CD14-positive monocyte (primary cell): Measurements from ENCODE around the gene RGS7. TPM values are rescaled to one million over a fixed set of nuclear protein-coding genes. Genes with fewer than 3 reads are reported as not detected.

Experiments
- DNase-seq, 3 donors: peaks; one replicate each; pipeline ENCODE4 v3.0.0-alpha.2; 2011 to 2022
- H2AFZ ChIP-seq: 2 replicates; pipeline ENCODE4 v1.6.0; 2012; ENCODE audit warnings: mild to moderate bottlenecking, low read depth, low read length, inconsistent platforms; ENCODE audit not compliant: insufficient read depth, poor library complexity, severe bottlenecking
- H3K27ac ChIP-seq, 2 donors: 1 replicate in 1 of 2; 2 replicates in 1 of 2; pipeline ENCODE4 v1.5.1; 2012 to 2013; ENCODE audit warnings: low read length in 2 of 2, control low read depth in 1 of 2, inconsistent platforms in 1 of 2, low read depth in 1 of 2, mild to moderate bottlenecking in 1 of 2
- H3K27me3 ChIP-seq, 2 donors: one replicate each; pipeline versions ENCODE4 v1.6.0 to v1.6.1; 2011 to 2013; ENCODE audit warnings: low read length in 2 of 2; ENCODE audit not compliant: control insufficient read depth in 2 of 2, insufficient read depth in 2 of 2
- H3K36me3 ChIP-seq, 2 donors: replicated peaks in 1 of 2; 1 replicate in 1 of 2; 2 replicates in 1 of 2; pipeline versions ENCODE4 v1.5.1 to v1.6.1; 2012 to 2013; ENCODE audit warnings: low read length in 2 of 2, control low read depth in 1 of 2, inconsistent platforms in 1 of 2, mild to moderate bottlenecking in 1 of 2; ENCODE audit not compliant: insufficient read depth in 2 of 2, control insufficient read depth in 1 of 2
- H3K4me1 ChIP-seq, 2 donors: 1 replicate in 1 of 2; 2 replicates in 1 of 2; pipeline versions ENCODE4 v1.5.1 to v1.6.1; 2012 to 2013; ENCODE audit warnings: low read length in 2 of 2, control low read depth in 1 of 2, inconsistent platforms in 1 of 2, mild to moderate bottlenecking in 1 of 2, moderate library complexity in 1 of 2; ENCODE audit not compliant: insufficient read depth in 2 of 2, control insufficient read depth in 1 of 2
- H3K4me2 ChIP-seq: replicated peaks from 2 replicates; pipeline ENCODE3; 2012; ENCODE audit warnings: low read length, moderate library complexity, mild to moderate bottlenecking; ENCODE audit not compliant: poor library complexity, severe bottlenecking; ENCODE audit errors: extremely low read depth
- H3K4me3 ChIP-seq, 3 experiments: fragments of 200-600 bp in 1 of 3; sonication (generic) in 1 of 3; replicated peaks in 1 of 3; 1 replicate in 2 of 3; 2 replicates in 1 of 3; pipeline ENCODE4 v1.5.1; 2011 to 2013; ENCODE audit warnings: low read length in 3 of 3, mild to moderate bottlenecking in 3 of 3, control low read depth in 2 of 3, low read depth in 2 of 3, inconsistent platforms in 1 of 3, moderate library complexity in 1 of 3
- H3K79me2 ChIP-seq: 2 replicates; pipeline ENCODE4 v1.6.0; 2012; ENCODE audit warnings: mild to moderate bottlenecking, control low read depth, inconsistent platforms, low read length, moderate library complexity; ENCODE audit not compliant: insufficient read depth
- H3K9ac ChIP-seq: 2 replicates; pipeline ENCODE4 v1.6.0; 2017; ENCODE audit warnings: low read length, mild to moderate bottlenecking; ENCODE audit not compliant: insufficient read depth, poor library complexity, severe bottlenecking
- H3K9me3 ChIP-seq, 2 donors: replicated peaks in 1 of 2; 1 replicate in 1 of 2; 2 replicates in 1 of 2; pipeline versions ENCODE4 v1.5.1 to v1.6.1; 2012 to 2013; ENCODE audit warnings: low read length in 2 of 2, control low read depth in 1 of 2; ENCODE audit not compliant: control insufficient read depth in 1 of 2, insufficient read depth in 1 of 2
- H4K20me1 ChIP-seq: 2 replicates; pipeline ENCODE4 v1.6.0; 2012; ENCODE audit warnings: mild to moderate bottlenecking, low read length, control low read depth, moderate library complexity; ENCODE audit not compliant: insufficient read depth
- H3K27ac Mint-ChIP-seq, 7 donors: one replicate each; pipeline ENCODE4 v1.8.0; 2020; ENCODE audit warnings: mild to moderate bottlenecking in 7 of 7, mixed read lengths in 7 of 7, moderate library complexity in 6 of 7, inconsistent platforms in 2 of 7
- H3K27me3 Mint-ChIP-seq, 3 donors: one replicate each; pipeline ENCODE4 v1.8.0; 2021 to 2022; ENCODE audit warnings: low read depth in 3 of 3, mild to moderate bottlenecking in 3 of 3, mixed read lengths in 3 of 3, moderate library complexity in 3 of 3, inconsistent platforms in 1 of 3
- H3K36me3 Mint-ChIP-seq, 2 donors: one replicate each; pipeline ENCODE4 v1.8.0; 2020; ENCODE audit warnings: mixed read lengths in 2 of 2, inconsistent platforms in 1 of 2, mild to moderate bottlenecking in 1 of 2
- H3K4me1 Mint-ChIP-seq: one replicate; pipeline ENCODE4 v1.8.0; 2020; ENCODE audit warnings: mild to moderate bottlenecking, mixed read lengths
- H3K4me3 Mint-ChIP-seq, 2 donors: one replicate each; pipeline ENCODE4 v1.8.0; 2020; ENCODE audit warnings: mild to moderate bottlenecking in 2 of 2, mixed read lengths in 2 of 2, moderate library complexity in 1 of 2
- H3K9me3 Mint-ChIP-seq, 7 donors: one replicate each; pipeline ENCODE4 v1.8.0; 2020 to 2022; ENCODE audit warnings: mixed read lengths in 7 of 7, mild to moderate bottlenecking in 6 of 7, moderate library complexity in 6 of 7, inconsistent platforms in 2 of 7
- CTCF ChIP-seq: fragments of 200-600 bp; IDR thresholded peaks from one replicate; pipeline ENCODE4 v1.8.0; 2022; ENCODE audit warnings: antibody characterized with exemption, mild to moderate bottlenecking
- WGBS: methylation state at CpG from one replicate; pipeline ENCODE4 v1.1.5; 2013; ENCODE audit warnings: missing lambda C conversion rate; ENCODE audit not compliant: insufficient coverage; 5-methylcytosine and 5-hydroxymethylcytosine counted together
- intact Hi-C, 2 donors: fragments of 100-400 bp; cut with micrococcal nuclease; formaldehyde crosslinking; loops; one replicate each; pipeline versions ENCODE4 v1.15.0 to v1.15.1; 2023
- polyA plus RNA-seq, 3 donors: library from polyadenylated mRNA; depleted of rRNA in 1 of 3; unstranded in 2 of 3; stranded (reverse) in 1 of 3; fragments of 300-500 nt in 2 of 3; fragments of >200 nt in 1 of 3; fragmentation: Illumina TruSeq in 2 of 3; gene quantifications; 1 replicate in 2 of 3; 2 replicates in 1 of 3; pipeline ENCODE4 v1.2.3, GENCODE V29; 2012 to 2021

The RGS7 gene
- polyA plus RNA-seq, 3 donors, result not detected

- Mint-ChIP-seq H3K4me3 (no peak overlapping the region), H3K27ac (no peak overlapping the region), H3K9me3 (peaks cover 0 to 5% (median 0%) of the 10 kb centered on the region in 7 donors), H3K4me1 (no peaks in the 10 kb centered on the region), H3K27me3 (peaks cover 0 to 2% (median 0%) of the 10 kb centered on the region in 3 donors), H3K36me3 (no peaks in the 10 kb centered on the region)
- Histone ChIP-seq H3K4me3 (no peak overlapping the region), H3K9me3 (no peaks in the 10 kb centered on the region), H3K36me3 (no peaks in the 10 kb centered on the region), H3K27me3 (no peaks in the 10 kb centered on the region), H3K4me1 (no peaks in the 10 kb centered on the region), H3K9ac (no peak overlapping the region), H3K79me2 (no peaks in the 10 kb centered on the region), H3K27ac (no peak overlapping the region), H3K4me2 (no peak overlapping the region), H4K20me1 (no peaks in the 10 kb centered on the region), H2AFZ (no peak overlapping the region)
- whole genome bisulfite sequencing, result 83% methylated on average over 1 of the region's 4 CpGs
- TF ChIP-seq CTCF, result no peak
- intact Hi-C loops, result no loop called here
- DNase-seq, result no peak
Measured at GRCh38 chr1:241332037-241332409, 25.0 kb downstream of the RGS7 start.

GRCh38 chr1:241331328-241332036 is 25.5 kb downstream of the RGS7 start:
- no peak overlapping the region for H2AFZ ChIP-seq
- no peak overlapping the region for H3K9ac ChIP-seq
- no peaks in the 10 kb centered on the region for H3K36me3 ChIP-seq
- intact Hi-C loops, result no loop called here
- no peak for DNase-seq
- TF ChIP-seq CTCF, result no peak
- no peaks in the 10 kb centered on the region for H3K36me3 Mint-ChIP-seq
- H3K9me3 ChIP-seq, result no peaks in the 10 kb centered on the region
- no peaks in the 10 kb centered on the region for H3K4me1 ChIP-seq
- no CpG with 5 or more reads among the region's 3 CpGs for WGBS
- no peaks in the 10 kb centered on the region for H3K27me3 ChIP-seq
- H3K27me3 Mint-ChIP-seq, result peaks cover 0 to 2% (median 0%) of the 10 kb centered on the region in 3 donors
- no peaks in the 10 kb centered on the region for H4K20me1 ChIP-seq
- no peak overlapping the region for H3K4me3 ChIP-seq
- peaks cover 0 to 8% (median 3%) of the 10 kb centered on the region in 7 donors for H3K9me3 Mint-ChIP-seq
- no peaks in the 10 kb centered on the region for H3K79me2 ChIP-seq
- no peak overlapping the region for H3K4me3 Mint-ChIP-seq
- H3K27ac Mint-ChIP-seq, result no peak overlapping the region
- H3K4me2 ChIP-seq, result no peak overlapping the region
- no peak overlapping the region for H3K27ac ChIP-seq
- H3K4me1 Mint-ChIP-seq, result no peaks in the 10 kb centered on the region
